Lower leg skin (tissue), 4 donors: ENCODE measurements around the gene COL5A3. TPM values are rescaled to one million over a fixed set of nuclear protein-coding genes. Genes with fewer than 3 reads are reported as not detected.

Experiments
- DNase-seq, 2 donors: peaks; one replicate each; pipeline ENCODE4 v3.0.0-alpha.2; 2019; ENCODE audit warnings: low spot score in 2 of 2
- H3K4me3 ChIP-seq: fragments of 200-600 bp; sonication (generic); 2 replicates; pipeline ENCODE4 v1.5.1; 2017; ENCODE audit warnings: mild to moderate bottlenecking, low read depth; ENCODE audit not compliant: poor library complexity, severe bottlenecking
- CTCF ChIP-seq, 3 donors: fragments of 450-650 bp; IDR thresholded peaks; one replicate each; pipeline ENCODE4 v1.5.1; 2016; ENCODE audit warnings: antibody characterized with exemption in 3 of 3, mild to moderate bottlenecking in 3 of 3, moderate library complexity in 2 of 3
- POLR2A ChIP-seq, 2 donors: fragments of 450-650 bp; IDR thresholded peaks; one replicate each; pipeline ENCODE4 v1.6.1; 2016 to 2017; ENCODE audit warnings: antibody characterized with exemption in 2 of 2, mild to moderate bottlenecking in 1 of 2, moderate library complexity in 1 of 2
- whole genome bisulfite sequencing, 2 donors: methylation state at CpG; one replicate each; pipeline ENCODE4 v1.1.5; 2018; 5-methylcytosine and 5-hydroxymethylcytosine counted together
- intact Hi-C: fragments of 100-400 bp; cut with DNase I; formaldehyde crosslinking; loops from one replicate; pipeline ENCODE4 v1.15.0; 2023; ENCODE audit warnings: low total_unique reads
- total RNA-seq, 4 donors: library from RNA; depleted of rRNA; stranded (reverse); fragments of >200 nt; gene quantifications; one replicate each; pipeline ENCODE4 v1.1.0, GENCODE V29; 2016

Gene COL5A3
- total RNA-seq, 4 donors from 2014 or later: 11.9 to 31.9 (median 20.7) TPM

DNA sequence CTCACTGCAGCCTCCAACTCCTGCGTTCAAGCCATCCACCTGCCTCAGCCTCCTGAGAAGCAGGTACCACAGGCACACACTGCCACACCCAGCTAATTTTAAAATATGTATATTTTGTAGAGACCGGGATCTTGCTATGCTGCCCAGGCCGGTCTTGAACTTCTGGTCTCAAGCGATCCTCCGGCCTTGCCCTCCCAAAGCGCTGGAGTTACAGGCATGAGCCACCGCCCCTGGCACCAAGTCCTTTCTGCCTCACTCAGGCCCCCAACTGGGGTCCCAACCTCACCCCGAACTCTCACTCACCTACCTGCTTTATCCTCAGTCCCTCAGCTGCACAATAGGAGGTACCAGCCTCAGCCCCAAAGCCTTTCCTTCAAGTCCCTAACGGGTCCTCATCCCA lies 635 bp upstream of the COL5A3 start:
- no peak for TF ChIP-seq POLR2A (IDR thresholded peaks at IDR 0.05)
- no peak for TF ChIP-seq CTCF (IDR thresholded peaks at IDR 0.05)
- intact Hi-C loops: no loop called here
- WGBS, 2 donors: 60 to 61% methylated on average over 9 of the region's 9 CpGs
- no peak for DNase-seq
- no peak overlapping the region for H3K4me3 ChIP-seq

- H3K4me3 ChIP-seq: peak overlapping the region; percentile 14
- 1% methylated on average over 21 to 22 of the region's 22 CpGs for WGBS, 2 donors
- TF ChIP-seq CTCF (IDR thresholded peaks at IDR 0.05): no peak
- intact Hi-C loops: no loop called here
- no peak for DNase-seq
Observed at GRCh38 chr19:10009714-10010224, 535 bp downstream of the COL5A3 start.

- TF ChIP-seq POLR2A (IDR thresholded peaks at IDR 0.05) (no peak), CTCF (IDR thresholded peaks at IDR 0.05) (no peak)
- 34 to 38% methylated on average over 9 to 11 of the region's 11 CpGs for WGBS, 2 donors
- DNase-seq: no peak
- intact Hi-C loops: no loop called here
- H3K4me3 ChIP-seq: no peak overlapping the region
Observed at GRCh38 chr19:10008184-10008765, 2.0 kb downstream of the COL5A3 start.

DNA sequence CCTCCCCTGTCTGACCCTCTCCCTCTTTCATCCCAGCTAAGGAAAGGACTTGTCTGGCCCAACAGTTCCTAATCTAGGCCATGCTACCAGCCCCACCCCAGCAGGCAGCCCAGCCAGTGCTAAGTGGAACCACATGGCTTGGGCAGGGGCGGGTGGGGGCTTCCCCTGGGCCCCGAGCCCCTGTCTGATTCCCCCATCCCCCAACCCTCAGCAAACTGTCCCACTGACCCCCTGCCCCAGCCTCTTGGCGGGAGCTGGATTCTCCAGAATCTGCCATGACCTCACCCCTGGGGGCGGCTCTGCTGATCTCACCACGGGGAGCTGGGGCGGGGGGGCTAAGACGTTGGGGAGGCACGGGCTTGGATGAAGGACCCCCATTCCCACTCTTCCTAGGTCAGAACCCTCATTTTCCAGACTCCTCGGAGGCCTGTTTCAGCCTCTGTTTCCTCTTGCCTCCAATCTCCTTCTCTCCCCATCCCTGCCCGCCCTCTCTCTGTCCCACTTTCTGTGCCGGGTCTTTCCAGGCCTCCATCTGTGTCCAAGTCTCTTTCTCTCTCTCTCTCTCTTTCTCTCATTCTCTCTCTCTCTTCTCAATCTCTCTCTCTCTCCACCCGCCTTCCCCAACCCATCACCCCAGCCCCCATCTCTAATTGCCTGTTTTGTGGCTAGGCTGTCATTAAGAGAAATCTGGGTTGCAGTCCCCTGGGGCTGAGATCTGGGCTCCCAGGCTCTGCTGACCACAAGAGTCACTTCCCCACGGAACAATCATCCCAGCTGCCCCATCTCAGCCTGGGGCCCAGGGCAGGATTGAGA lies 2.7 kb downstream of the COL5A3 start:
- DNase-seq: peak in 1 of 2 donors; percentile 88
- TF ChIP-seq CTCF (IDR thresholded peaks at IDR 0.05) (no peak), POLR2A (IDR thresholded peaks at IDR 0.05) (no peak)
- 34% methylated on average over 13 of the region's 13 CpGs for WGBS, 2 donors
- H3K4me3 ChIP-seq: no peak overlapping the region
- intact Hi-C loops: no loop called here

GRCh38 chr19:10006752-10007323 lies 3.5 kb downstream of the COL5A3 start:
- no peak for DNase-seq
- H3K4me3 ChIP-seq: no peak overlapping the region
- TF ChIP-seq CTCF (IDR thresholded peaks at IDR 0.05) (no peak), POLR2A (IDR thresholded peaks at IDR 0.05) (no peak)
- intact Hi-C loops: no loop called here
